GM13977 (cell line): Measurements from ENCODE around the gene PTGER1.

Experiments
- DNase-seq: peaks from one replicate; pipeline ENCODE4 v3.0.0; 2012; ENCODE audit warnings: low spot score
- in situ Hi-C: fragments of 300-500 bp; cut with MboI; formaldehyde crosslinking; loops from one replicate; pipeline ENCODE4 v1.12.0; 2022; ENCODE audit warnings: low sequenced_read_pairs, low pct_unique_long_range_greater_than_20kb, mixed read lengths, inconsistent platforms; ENCODE audit not compliant: unreplicated experiment
- TF ChIP-seq, protein P1 (sequence below): IDR thresholded peaks from 2 replicates; pipeline ENCODE4 v1.5.1; 2012; ENCODE audit warnings: mild to moderate bottlenecking, control low read depth; ENCODE audit not compliant: insufficient read depth; ENCODE audit errors: extremely low read depth, missing control alignments

PTGER1 gene

DNA sequence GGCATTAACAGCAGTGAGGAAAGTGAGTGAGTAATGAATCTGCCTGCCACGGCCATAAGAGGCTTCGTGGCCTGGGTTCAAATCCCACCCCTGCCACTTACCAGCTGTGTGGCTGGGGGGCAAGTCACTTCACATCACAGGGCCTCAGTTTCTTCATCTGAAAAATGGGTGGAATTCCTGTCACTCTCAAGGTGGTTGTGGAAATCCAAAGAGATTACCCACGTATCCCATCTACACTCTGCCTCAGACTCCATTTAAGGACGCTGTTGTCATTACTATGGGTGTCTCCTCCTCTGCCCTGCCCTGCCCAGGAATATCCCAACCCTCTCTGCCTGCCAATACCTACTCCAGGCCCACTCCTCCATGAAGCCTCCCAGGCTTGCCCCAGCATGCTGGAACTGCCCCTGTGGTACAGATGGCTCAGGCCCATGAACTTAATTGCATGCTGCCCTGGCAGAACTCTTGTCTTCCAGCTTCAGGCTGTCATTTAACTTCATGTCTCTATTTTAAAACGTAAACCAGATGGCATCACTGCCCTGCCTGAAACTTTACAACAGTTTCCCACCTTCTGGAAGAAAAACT is 17.7 kb upstream of the PTGER1 start:
- DNase-seq: no peak
- in situ Hi-C loops: no loop called here
- TF ChIP-seq, protein P1, sequence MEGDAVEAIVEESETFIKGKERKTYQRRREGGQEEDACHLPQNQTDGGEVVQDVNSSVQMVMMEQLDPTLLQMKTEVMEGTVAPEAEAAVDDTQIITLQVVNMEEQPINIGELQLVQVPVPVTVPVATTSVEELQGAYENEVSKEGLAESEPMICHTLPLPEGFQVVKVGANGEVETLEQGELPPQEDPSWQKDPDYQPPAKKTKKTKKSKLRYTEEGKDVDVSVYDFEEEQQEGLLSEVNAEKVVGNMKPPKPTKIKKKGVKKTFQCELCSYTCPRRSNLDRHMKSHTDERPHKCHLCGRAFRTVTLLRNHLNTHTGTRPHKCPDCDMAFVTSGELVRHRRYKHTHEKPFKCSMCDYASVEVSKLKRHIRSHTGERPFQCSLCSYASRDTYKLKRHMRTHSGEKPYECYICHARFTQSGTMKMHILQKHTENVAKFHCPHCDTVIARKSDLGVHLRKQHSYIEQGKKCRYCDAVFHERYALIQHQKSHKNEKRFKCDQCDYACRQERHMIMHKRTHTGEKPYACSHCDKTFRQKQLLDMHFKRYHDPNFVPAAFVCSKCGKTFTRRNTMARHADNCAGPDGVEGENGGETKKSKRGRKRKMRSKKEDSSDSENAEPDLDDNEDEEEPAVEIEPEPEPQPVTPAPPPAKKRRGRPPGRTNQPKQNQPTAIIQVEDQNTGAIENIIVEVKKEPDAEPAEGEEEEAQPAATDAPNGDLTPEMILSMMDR: no peak

DNA sequence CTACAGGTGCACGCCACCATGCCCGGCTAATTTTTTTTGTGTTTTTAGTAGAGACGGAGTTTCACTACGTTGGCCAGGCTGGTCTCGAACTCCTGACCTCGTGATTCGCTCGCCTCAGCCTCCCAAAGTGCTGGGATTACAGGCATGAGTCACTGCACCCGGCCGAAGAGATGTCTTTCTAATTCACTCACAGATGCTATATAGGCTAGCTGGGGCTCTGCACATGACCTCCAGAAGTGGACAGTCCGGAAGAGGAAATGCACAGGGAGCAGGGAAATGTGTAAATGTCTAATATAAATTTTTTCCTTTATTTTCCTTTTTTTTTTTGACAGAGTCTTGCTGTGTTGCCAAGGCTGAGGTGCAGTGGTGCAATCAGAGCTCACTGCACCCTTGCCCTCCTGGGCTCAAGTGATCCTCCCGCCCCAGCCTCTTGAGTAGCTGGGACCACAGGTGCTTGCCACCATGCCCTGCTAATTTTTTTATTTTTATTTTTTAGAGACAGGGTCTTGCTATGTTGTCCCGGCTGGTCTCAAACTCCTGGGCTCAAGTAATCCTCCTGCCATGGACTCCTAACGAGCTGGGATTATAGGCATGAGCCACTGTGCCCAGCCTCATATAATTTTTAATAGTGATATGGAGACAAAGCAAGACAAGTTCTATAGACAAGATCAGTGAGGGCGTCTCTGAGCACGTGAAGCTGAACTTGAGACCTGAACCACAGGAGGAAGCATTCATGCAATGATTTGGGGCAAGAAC is 12.4 kb upstream of the PTGER1 start:
- TF ChIP-seq, protein P1: no peak
- DNase-seq: no peak
- in situ Hi-C loops: no loop called here

DNA sequence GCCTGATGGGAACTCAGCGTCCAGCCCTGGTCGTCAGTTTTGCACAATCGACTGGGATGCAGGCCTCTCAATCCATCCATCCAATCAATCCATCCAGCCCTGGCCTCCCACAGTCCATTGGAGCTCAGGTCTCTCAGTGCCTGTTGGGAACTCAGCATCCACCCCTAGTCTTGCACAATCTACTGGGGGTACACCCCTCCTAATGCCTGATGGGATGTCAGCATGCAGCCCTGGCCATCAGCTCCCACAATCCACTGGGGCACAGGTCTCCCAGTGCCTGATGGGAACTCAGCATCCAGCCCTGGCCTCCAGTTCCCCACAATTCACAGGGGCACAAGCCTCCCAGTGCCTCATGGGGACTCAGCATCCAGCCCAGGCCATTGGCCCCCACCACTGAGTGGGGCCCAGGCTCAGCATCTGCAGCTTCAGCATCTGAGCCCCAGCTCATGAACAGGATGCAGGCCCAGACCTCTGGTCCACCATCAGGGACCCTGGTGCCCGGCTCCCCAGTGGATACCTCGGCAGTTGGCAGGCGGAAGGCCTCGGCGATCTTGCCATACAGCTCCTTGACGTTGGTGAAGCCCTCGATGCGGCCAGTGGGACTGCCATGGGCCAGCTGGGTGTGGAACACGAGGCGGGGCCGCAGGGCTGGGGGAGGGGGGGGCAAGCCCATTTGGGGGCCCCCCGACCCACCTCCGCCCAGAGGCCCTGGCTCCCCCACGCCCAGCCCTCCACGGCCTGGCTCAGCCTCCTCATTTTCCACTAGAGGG is 7.2 kb upstream of the PTGER1 start:
- DNase-seq: no peak
- TF ChIP-seq, protein P1: no peak
- in situ Hi-C loops: no loop called here

DNA sequence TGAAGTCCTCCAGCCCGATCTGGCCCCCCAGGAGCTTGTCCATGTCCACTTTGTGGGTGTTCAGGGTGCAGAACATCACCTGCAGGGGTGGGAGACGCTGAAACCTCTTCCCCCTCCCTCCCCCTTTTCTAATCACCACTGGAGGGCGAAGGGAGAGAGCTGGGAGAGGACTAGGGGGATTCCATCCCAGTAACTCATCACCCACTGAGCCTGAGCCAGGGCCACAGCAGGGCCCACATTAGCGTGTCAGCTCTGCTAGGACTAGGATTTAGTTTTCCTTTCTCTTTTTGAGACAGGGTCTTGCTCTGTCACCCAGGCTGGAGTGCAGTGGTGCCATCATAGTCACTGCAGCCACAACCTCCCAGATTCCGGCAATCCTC is 5.5 kb upstream of the PTGER1 start:
- TF ChIP-seq, protein P1: no peak
- in situ Hi-C loops: no loop called here
- DNase-seq: peak; percentile 34

DNA sequence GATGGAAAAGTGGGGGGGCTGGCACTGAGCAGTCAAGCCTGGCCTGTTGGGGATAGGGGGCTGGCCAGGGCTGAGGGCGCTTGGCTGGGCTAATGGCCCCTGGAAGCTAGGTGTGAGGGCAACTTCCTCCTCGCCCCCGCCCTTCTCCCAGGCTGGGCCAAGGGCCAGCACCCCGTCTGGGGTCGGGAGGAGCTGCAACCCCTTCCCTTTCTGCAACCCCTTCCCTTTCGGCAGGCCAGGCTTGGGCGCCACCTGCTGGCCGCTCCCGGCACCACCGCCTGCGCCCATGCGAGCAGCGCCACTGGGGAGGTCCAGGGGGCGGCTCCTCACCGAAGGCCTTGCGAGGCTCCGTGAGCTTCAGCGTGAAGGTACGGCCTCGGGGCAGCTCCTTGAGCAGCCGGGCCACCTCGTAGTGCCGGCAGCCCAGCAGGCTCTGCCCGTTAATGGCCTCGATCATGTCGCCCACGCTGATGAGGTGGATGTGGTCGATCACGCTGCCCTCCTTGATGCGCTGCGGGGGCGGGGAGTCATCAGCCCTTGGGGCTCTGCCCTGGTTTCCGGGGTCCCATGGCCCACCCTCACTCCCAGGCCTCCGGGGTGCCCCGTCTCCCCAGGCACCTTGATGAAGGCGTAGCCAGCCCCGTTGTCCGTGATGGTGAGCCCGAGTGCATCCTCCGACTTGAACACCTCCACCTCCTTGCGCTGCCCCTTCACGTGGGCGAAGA is 5.0 kb upstream of the PTGER1 start:
- in situ Hi-C loops: no loop called here
- DNase-seq: peak; percentile 92
- TF ChIP-seq, protein P1: peak; percentile 99

DNA sequence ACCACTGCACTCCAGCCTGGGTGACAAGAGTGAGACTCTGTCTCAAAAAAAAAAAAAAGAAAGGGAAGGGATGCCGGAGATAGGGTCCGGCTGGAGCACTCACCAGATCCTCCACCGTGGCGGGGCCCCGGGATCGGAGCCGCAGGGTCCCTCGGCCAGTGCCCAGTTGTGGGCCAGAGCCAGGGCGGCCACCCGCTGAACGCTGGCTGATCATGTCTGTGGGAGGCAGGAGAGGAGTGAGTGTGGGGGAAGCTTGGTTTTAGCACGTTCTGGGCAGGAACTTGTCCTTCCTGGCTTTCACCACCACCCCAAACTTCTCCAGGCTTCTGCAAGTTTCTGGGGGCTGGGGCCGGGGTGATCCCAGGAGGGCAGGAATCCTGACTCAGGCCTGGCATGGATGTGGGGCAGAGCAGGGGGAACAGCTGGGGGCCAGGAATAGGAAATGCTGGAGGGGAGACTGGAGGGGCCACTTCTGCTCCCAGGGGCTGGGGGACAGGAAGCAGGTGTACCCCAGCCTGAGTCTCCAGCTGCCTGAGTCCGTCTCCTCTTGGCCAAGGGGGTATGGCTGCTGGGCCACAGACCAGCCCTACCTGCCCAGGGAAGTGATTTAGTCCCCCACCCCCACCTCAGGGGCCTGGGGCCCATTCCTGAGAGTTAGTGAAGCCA is 4.3 kb upstream of the PTGER1 start:
- TF ChIP-seq, protein P1: no peak
- in situ Hi-C loops: no loop called here

More for the DNA sequence above, 4.3 kb upstream of the PTGER1 start:
- no peak for DNase-seq
